ENCODE results near the gene PDE9A. TPM values are rescaled to one million over a fixed set of nuclear protein-coding genes. Genes with fewer than 3 reads are reported as not detected.

PDE9A gene
- total and polyA plus RNA-seq, 2 experiments from 2014 or later = 26.5 to 31.1 TPM

- no peak overlapping the region for H3K4me2 ChIP-seq
- no peak overlapping the region for H3K4me3 Mint-ChIP-seq
- TF ChIP-seq ETS1 (IDR thresholded peaks at IDR 0.05) = no peak
- TF ChIP-seq ZNF331 (CRISPR knock-in tag; IDR thresholded peaks at IDR 0.05; ENCODE audit: low read depth) = no peak
- no peak for TF ChIP-seq CREB1 (CRISPR knock-in tag; IDR thresholded peaks at IDR 0.05; ENCODE audit: low read depth)
- TF ChIP-seq NANOG (IDR thresholded peaks at IDR 0.05; ENCODE audit: borderline replicate concordance) = no peak
- TF ChIP-seq POLR2AphosphoS5 (IDR thresholded peaks at IDR 0.05; ENCODE audit: low read depth) = no peak
- TF ChIP-seq EZH2phosphoT487 (IDR thresholded peaks at IDR 0.05; ENCODE audit: unreplicated experiment) = no peak
- no peak for TF ChIP-seq EZH2 (IDR thresholded peaks at IDR 0.05; ENCODE audit: low read depth, unreplicated experiment)
- TF ChIP-seq STAT1 (IDR thresholded peaks at IDR 0.05; ENCODE audit: unreplicated experiment) = no peak
- no peak for TF ChIP-seq JUNB (IDR thresholded peaks at IDR 0.05; ENCODE audit: unreplicated experiment)
- no peak for TF ChIP-seq ZNF462 (CRISPR knock-in tag; IDR thresholded peaks at IDR 0.05)
Measured at GRCh38 chr21:42692688-42693087, 39.3 kb downstream of the PDE9A start.

More at GRCh38 chr21:42692688-42693087, 39.3 kb downstream of the PDE9A start:
- H3K79me2 ChIP-seq (replicated peaks; ENCODE audit: insufficient read depth) = no peaks in the 10 kb centered on the region
- H3K27ac ChIP-seq (ENCODE audit: low read depth) = no peak overlapping the region
- H3K4me3 ChIP-seq = no peak overlapping the region
- Mint-ChIP-seq H3K9me3 (no peaks in the 10 kb centered on the region), H3K27ac (no peak overlapping the region), H3K27me3 (ENCODE audit: insufficient read depth, low read depth, poor library complexity) (peaks cover 9% of the 10 kb centered on the region), H3K4me1 (no peaks in the 10 kb centered on the region; the same call in 2 of the 3 replicates), H3K36me3 (ENCODE audit: low read depth) (peaks cover 20% of the 10 kb centered on the region)
- ATAC-seq = no peak
- H3K4me1 ChIP-seq (ENCODE audit: insufficient read depth) = no peaks in the 10 kb centered on the region
- no peak for DNase-seq (ENCODE audit: low spot score)
- 0 out of 2 replicates have a peak, but pooled peaks cover 4% of the 10 kb centered on the region for H3K36me3 ChIP-seq (ENCODE audit: insufficient read depth)
- no peaks in the 10 kb centered on the region for H3K27me3 ChIP-seq (ENCODE audit: insufficient read depth)
- H3K9me2 ChIP-seq (ENCODE audit: insufficient read depth) = peaks cover 9% of the 10 kb centered on the region
- no peaks in the 10 kb centered on the region for H3F3A ChIP-seq (replicated peaks; ENCODE audit: low read depth)
- H4K20me1 ChIP-seq (replicated peaks; ENCODE audit: insufficient read depth) = 0 out of 2 replicates have a peak, but pooled peaks cover 4% of the 10 kb centered on the region
- H2AFZ ChIP-seq = no peak overlapping the region
